MCF 10A (cell line): ENCODE results near the gene LRRC27. TPM values are rescaled to one million over a fixed set of nuclear protein-coding genes. Genes with fewer than 3 reads are reported as not detected.
A peak's percentile ranks its signal among the peaks of the same experiment; 100 is the strongest.

Source experiments
- BruUV-seq: library from RNA; stranded (reverse); fragments of 400-500 nt; replicated peaks from 2 replicates; lab custom pipeline; 2021; lab: Mats Ljungman, UMichigan
- CTCF ChIA-PET: fragments of 300-600 bp; sonication (Branson Sonifier 250); formaldehyde crosslinking; extraction: SDS; loops from one replicate; lab custom pipeline; 2021; ENCODE audit warnings: antibody characterized with exemption, inconsistent platforms; lab: Yijun Ruan, JAX
- POLR2A ChIA-PET: fragments of 300-600, 350-650 bp; sonication (Branson Sonifier 250); formaldehyde crosslinking; extraction: SDS; loops from one replicate; lab custom pipeline; 2020; ENCODE audit warnings: antibody characterized with exemption, inconsistent platforms; lab: Yijun Ruan, JAX
- DNase-seq: peaks from one replicate; pipeline ENCODE4 v3.0.0-alpha.2; 2018; ENCODE audit not compliant: unreplicated experiment
- H3K27ac Mint-ChIP-seq: one replicate; pipeline ENCODE4 v1.8.0; 2022; ENCODE audit warnings: mild to moderate bottlenecking, low read depth, mixed read lengths; ENCODE audit not compliant: unreplicated experiment
- H3K27me3 Mint-ChIP-seq: one replicate; pipeline ENCODE4 v1.8.0; 2022; ENCODE audit warnings: mixed read lengths; ENCODE audit not compliant: insufficient read depth, unreplicated experiment
- H3K36me3 Mint-ChIP-seq: one replicate; pipeline ENCODE4 v1.8.0; 2022; ENCODE audit warnings: mild to moderate bottlenecking, moderate library complexity, mixed read lengths; ENCODE audit not compliant: insufficient read depth, unreplicated experiment
- H3K4me1 Mint-ChIP-seq: one replicate; pipeline ENCODE4 v1.8.0; 2022; ENCODE audit warnings: mixed read lengths; ENCODE audit not compliant: insufficient read depth, unreplicated experiment
- H3K4me3 Mint-ChIP-seq: one replicate; pipeline ENCODE4 v1.8.0; 2022; ENCODE audit warnings: mild to moderate bottlenecking, moderate library complexity, mixed read lengths; ENCODE audit not compliant: unreplicated experiment
- H3K9me3 Mint-ChIP-seq: one replicate; pipeline ENCODE4 v1.8.0; 2022; ENCODE audit warnings: mixed read lengths; ENCODE audit not compliant: unreplicated experiment
- intact Hi-C: fragments of 100-400 bp; cut with micrococcal nuclease; formaldehyde crosslinking; loops from 2 replicates; pipeline ENCODE4 v1.14.1; 2022
- total RNA-seq: library from RNA; stranded (reverse); gene quantifications from 2 replicates; pipeline ENCODE4 v1.2.3, GENCODE V29; 2022
- TF ChIP-seq, protein P1 (sequence below): fragments of 200-600 bp; IDR thresholded peaks from one replicate; pipeline ENCODE4 v1.8.0; 2022; ENCODE audit warnings: antibody characterized with exemption, mild to moderate bottlenecking; ENCODE audit not compliant: unreplicated experiment

Gene LRRC27
- total RNA-seq, 1 experiment from 2014 or later, result 9.1 TPM

DNA sequence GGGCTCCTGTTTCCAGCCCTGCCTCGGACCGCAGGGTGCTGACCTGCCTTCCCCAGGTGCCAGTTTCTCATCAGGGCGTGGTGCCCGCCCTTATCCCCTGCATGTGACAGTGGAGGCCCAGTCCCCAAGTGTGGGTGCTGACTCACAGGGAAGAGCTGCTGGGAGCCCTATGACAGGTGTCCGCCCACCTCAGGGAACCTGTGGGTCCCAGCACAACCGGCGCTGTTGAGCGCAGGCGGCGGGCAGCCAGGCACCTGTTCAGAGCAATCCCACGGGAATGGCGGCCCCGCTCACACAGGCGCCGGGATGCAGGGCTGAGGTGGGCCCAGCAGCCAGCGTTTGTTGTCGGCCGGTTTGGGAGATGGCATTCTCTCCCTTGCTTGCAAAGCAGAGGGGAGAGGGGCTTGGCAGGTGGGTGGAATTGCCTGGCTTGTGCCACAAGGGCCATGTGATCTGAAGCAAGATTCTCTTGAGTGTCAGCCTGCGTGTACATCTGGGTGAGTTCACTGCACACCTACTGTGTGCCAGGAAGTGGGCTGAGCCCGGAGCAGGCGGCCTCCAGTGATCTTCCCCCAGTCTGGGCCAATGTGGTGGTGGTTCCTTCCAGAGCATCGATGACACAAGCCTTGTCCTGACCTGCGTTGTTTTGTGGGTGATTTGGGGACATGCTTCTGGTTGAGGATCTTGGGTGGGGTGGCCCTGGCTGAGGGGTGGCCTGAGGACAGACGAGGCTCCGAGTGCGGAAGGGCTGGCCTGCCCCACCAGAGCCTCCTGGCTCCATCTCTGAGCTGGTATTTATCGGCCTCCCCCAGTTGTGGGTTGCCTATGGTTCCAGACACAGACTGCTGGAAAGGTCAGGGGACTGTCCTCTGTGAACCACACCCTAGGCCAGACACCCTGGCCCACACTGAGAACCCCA is 67.4 kb downstream of the LRRC27 start:
- ChIA-PET CTCF (interaction anchor here (0.5 to 2.4 kb wide), 5 partner anchors 19 to 59 kb away, joined by 3 to 9 read pairs (median 5); no protein-coding TSS in a partner anchor), POLR2A (interaction anchor here (2.6 kb wide), 1 partner anchor 19 kb away, joined by 17 read pairs; no protein-coding TSS in a partner anchor)
- Mint-ChIP-seq H3K4me1 (no peaks in the 10 kb centered on the region), H3K27me3 (no peaks in the 10 kb centered on the region), H3K4me3 (no peak overlapping the region), H3K36me3 (no peaks in the 10 kb centered on the region), H3K27ac (peak overlapping the region; percentile 69), H3K9me3 (no peaks in the 10 kb centered on the region)
- DNase-seq, result no peak
- intact Hi-C loops, result no loop called here
- BruUV-seq, result no TSS peak
- TF ChIP-seq, protein P1, sequence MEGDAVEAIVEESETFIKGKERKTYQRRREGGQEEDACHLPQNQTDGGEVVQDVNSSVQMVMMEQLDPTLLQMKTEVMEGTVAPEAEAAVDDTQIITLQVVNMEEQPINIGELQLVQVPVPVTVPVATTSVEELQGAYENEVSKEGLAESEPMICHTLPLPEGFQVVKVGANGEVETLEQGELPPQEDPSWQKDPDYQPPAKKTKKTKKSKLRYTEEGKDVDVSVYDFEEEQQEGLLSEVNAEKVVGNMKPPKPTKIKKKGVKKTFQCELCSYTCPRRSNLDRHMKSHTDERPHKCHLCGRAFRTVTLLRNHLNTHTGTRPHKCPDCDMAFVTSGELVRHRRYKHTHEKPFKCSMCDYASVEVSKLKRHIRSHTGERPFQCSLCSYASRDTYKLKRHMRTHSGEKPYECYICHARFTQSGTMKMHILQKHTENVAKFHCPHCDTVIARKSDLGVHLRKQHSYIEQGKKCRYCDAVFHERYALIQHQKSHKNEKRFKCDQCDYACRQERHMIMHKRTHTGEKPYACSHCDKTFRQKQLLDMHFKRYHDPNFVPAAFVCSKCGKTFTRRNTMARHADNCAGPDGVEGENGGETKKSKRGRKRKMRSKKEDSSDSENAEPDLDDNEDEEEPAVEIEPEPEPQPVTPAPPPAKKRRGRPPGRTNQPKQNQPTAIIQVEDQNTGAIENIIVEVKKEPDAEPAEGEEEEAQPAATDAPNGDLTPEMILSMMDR, result no peak

GRCh38 chr10:132400041-132400546 is 68.1 kb downstream of the LRRC27 start:
- CTCF ChIA-PET, result interaction anchor here (0.7 to 1.3 kb wide), 2 partner anchors 43 to 46 kb away, joined by 3 to 5 read pairs; no protein-coding TSS in a partner anchor

GRCh38 chr10:132400547-132401151 is 68.7 kb downstream of the LRRC27 start:
- Mint-ChIP-seq H3K27ac (no peak overlapping the region), H3K9me3 (no peaks in the 10 kb centered on the region), H3K4me1 (no peaks in the 10 kb centered on the region), H3K36me3 (peaks cover 3% of the 10 kb centered on the region), H3K27me3 (no peaks in the 10 kb centered on the region), H3K4me3 (no peak overlapping the region)
- CTCF ChIA-PET, result no interaction called here
- BruUV-seq, result no TSS peak
- intact Hi-C loops, result no loop called here
- TF ChIP-seq, protein P1, result no peak
- no peak for DNase-seq
- POLR2A ChIA-PET, result no interaction called here

More at GRCh38 chr10:132400041-132400546, 68.1 kb downstream of the LRRC27 start:
- Mint-ChIP-seq H3K27me3 (no peaks in the 10 kb centered on the region), H3K36me3 (no peaks in the 10 kb centered on the region), H3K9me3 (no peaks in the 10 kb centered on the region), H3K4me3 (no peak overlapping the region), H3K27ac (no peak overlapping the region), H3K4me1 (no peaks in the 10 kb centered on the region)
- BruUV-seq, result no TSS peak
- TF ChIP-seq, protein P1, result no peak
- DNase-seq, result no peak
- intact Hi-C loops, result no loop called here
- POLR2A ChIA-PET, result no interaction called here
